ENCODE results near the gene WFDC11.

The WFDC11 gene

GRCh38 chr20:45621593-45621992 is 48.4 kb downstream of the WFDC11 start:
- no peak for DNase-seq

DNA sequence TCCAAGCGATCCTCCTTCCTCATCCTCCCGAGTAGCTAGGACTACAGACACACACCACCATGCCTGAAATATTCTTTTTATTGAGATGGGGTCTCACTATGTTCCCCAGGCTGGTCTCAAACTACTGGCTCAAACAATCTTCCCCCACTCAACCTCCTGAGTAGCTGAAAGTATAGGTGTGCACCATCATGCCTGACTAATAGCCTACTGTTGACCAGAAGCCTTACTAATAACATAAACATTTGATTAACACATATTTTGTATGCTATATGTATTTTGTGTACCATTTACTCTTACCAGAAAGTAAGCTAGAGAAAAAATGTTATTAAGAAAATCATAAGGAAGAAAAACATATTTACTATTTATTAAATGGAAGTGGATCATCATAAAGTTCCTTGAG is 52.4 kb downstream of the WFDC11 start:
- no peak for DNase-seq

DNA sequence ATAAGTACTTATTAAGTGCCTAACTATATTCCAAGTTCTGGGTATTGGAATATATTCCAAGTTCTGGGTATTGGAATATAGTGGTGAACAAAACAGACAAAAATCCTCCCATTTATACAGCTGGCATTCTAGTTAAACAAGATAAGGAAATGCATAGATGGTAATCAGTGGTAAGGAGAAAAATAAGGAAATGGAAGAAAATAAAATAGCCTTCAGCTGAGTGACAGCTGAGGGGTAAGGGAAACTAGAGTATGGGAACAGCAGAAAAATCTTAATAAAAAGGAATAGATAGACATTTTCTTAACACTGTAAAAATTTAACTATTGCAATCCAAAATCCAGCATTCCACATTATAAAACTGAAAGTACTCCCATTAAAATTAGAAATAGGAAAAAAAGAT is 57.7 kb downstream of the WFDC11 start:
- DNase-seq, result no peak

DNA sequence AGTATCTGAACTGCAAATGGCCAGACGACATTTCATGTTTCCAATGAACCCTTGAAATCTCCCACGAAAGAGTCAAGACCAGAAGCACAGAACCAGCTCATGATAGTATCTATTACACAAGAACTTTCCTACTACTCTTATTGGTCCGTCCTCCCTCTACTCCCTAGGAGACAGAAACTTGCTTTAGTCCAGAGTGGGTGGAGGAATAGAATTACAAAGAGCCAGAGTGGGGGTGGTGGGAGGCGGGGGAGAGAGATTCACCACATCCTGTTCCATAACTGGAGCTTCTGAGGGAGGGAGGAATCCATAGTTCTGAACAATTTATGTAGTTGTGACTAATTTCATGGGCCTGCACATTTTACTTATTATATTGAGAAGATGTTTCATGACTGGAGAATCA is 59.0 kb downstream of the WFDC11 start:
- DNase-seq, result peak; percentile 34

- no peak for DNase-seq
These were observed 62.2 kb downstream of the WFDC11 start for GRCh38 chr20:45607810-45608209.

Data from NCI-H510A (cell line).